ENCODE data around the gene ART1.

ART1 gene

GRCh38 chr11:3675971-3676370 is 31.0 kb downstream of the ART1 start:
- DNase-seq (ENCODE audit: low read depth), result no peak
- H3K4me3 ChIP-seq (ENCODE audit: low read depth, low read length), result no peak overlapping the region
- no peak for TF ChIP-seq CTCF (IDR thresholded peaks at IDR 0.05; ENCODE audit: control insufficient read depth, extremely low read depth, insufficient read depth)

GRCh38 chr11:3679077-3679476 is 34.1 kb downstream of the ART1 start:
- no peak for TF ChIP-seq CTCF (IDR thresholded peaks at IDR 0.05; ENCODE audit: control insufficient read depth, extremely low read depth, insufficient read depth)
- no peak overlapping the region for H3K4me3 ChIP-seq (ENCODE audit: low read depth, low read length)
- DNase-seq (ENCODE audit: low read depth), result no peak

- no peak for TF ChIP-seq CTCF (IDR thresholded peaks at IDR 0.05; ENCODE audit: control insufficient read depth, extremely low read depth, insufficient read depth)
- DNase-seq (ENCODE audit: low read depth), result no peak
- H3K4me3 ChIP-seq (ENCODE audit: low read depth, low read length), result no peak overlapping the region
Measured at GRCh38 chr11:3683039-3683438, 38.1 kb downstream of the ART1 start.

GRCh38 chr11:3684129-3684818 is 39.3 kb downstream of the ART1 start:
- no peak for DNase-seq (ENCODE audit: low read depth)
- no peak overlapping the region for H3K4me3 ChIP-seq (ENCODE audit: low read depth, low read length)
- TF ChIP-seq CTCF (IDR thresholded peaks at IDR 0.05; ENCODE audit: control insufficient read depth, extremely low read depth, insufficient read depth), result no peak

GRCh38 chr11:3684819-3685172 is 39.9 kb downstream of the ART1 start:
- no peak for DNase-seq (ENCODE audit: low read depth)
- TF ChIP-seq CTCF (IDR thresholded peaks at IDR 0.05; ENCODE audit: control insufficient read depth, extremely low read depth, insufficient read depth), result no peak
- no peak overlapping the region for H3K4me3 ChIP-seq (ENCODE audit: low read depth, low read length)

- no peak for DNase-seq (ENCODE audit: low read depth)
- H3K4me3 ChIP-seq (ENCODE audit: low read depth, low read length), result no peak overlapping the region
- TF ChIP-seq CTCF (IDR thresholded peaks at IDR 0.05; ENCODE audit: control insufficient read depth, extremely low read depth, insufficient read depth), result no peak
Measured at GRCh38 chr11:3685923-3686322, 41.0 kb downstream of the ART1 start.

- DNase-seq (ENCODE audit: low read depth), result no peak
- no peak for TF ChIP-seq CTCF (IDR thresholded peaks at IDR 0.05; ENCODE audit: control insufficient read depth, extremely low read depth, insufficient read depth)
- no peak overlapping the region for H3K4me3 ChIP-seq (ENCODE audit: low read depth, low read length)
Measured at GRCh38 chr11:3686751-3687150, 41.8 kb downstream of the ART1 start.

Data from LNCaP clone FGC (cell line).